ENCODE data around the gene C12orf42.

The C12orf42 gene

DNA sequence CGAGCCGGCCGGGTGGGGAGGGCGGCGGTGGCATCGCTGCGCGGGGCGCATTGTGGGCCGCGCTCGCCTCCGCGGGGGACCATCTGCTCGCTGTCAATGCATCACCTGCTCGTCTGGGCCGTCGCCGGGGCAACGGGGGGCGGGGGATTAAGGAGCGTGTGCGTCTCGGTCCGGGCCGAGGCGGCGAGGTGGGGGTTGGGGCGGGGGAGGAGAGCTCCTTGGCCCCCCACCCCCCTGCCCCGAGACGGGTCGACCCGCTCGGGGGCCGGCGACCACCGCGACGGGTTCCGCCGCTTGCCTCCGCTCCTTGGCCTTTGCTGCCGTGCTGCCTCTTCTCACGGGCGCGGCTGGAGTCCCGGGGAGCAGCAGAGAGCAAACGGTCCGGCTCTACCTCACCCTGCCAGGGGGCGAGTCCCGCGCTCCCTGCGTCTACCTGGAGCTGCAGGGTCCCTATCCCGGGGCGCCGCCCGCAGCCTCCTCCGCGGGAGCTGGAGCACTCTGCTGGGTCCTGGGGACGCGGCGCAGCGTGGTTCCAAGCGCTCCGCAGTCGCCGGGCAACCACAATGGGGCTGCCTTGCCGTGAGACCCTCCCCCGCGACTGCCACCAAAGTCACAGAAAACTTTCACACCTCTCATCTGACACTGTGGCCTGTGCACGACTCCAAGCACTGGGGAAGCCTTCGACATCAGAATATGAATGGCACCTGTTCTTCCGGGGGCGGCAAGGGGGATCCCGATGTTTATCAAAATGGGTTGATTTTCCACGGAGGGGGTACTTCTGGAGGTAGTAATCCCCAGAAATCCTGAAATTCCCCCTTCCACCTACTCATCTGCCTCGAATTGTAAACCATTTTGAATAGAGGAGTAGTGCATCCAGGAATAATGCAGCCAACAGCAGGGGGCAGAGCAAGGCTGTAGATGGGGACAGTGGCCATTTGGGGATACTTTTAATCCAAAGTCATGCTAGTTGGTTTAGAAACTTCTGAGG is at the start of gene C12orf42:
TSS of gene C12orf42 (minus strand) at position 500 of the 988 bp plus-strand sequence. CDS start 17,542 bp downstream, outside the sequence.
- peak; percentile 51 to 71 for DNase-seq

DNA sequence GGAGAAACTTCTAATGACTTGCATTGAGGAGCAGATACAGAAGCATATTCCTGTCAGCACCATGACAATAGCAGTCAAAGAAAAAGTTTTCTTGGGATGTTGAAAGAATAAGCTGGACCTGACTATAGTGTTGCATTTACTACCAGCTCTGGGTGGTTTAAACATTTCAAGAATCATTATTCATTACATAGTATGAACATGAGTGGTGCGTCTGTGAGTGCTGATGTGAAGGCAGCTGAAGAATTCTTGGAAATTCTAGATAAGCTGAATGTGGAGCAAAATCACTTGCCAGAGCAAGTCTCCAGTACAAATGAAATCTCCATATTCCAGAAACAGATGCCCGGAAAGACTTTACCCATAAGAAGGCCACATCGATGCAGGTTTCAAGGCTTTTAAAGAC is 46.3 kb upstream of the C12orf42 start:
- DNase-seq: no peak

DNA sequence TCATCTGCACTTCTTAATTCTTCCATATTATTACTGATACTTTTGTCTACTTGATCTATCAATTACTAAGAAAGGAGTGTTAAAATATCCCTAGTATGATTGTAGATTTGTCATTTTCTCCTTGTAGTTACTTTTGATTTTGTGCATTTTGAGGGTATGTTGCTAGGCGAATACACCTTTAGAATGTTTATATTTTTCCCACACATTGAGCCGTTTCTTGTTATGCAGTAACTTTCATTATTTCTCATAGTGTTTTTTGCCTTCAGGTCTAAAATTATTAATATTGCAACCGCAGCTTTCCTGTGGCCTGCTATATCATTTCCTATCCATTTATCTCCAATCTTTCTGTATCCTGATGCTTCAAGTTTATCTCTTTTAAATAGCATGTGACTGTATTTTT is 44.6 kb upstream of the C12orf42 start:
- DNase-seq: no peak

DNA sequence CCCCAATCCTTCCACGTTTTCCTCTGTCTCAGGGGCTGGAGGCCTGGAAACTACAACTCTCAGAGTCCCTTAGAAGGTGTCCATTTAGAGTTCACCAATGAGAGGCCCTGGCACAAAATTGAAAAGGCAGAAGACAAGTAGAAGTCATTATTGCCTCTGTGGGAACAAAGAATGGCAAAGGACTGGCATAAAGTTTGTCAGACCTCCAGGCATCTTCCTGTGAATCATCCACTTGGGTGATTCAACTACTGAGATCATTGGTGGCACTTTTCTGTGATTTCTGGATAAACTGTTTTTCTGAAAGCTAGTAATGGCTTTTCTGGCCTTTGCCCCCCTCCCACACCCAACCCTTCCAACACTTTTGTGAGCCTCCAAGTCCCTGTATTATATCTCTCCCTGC is 42.6 kb upstream of the C12orf42 start:
- no peak for DNase-seq

- DNase-seq: no peak
Observed at GRCh38 chr12:103530307-103531066, 34.7 kb upstream of the C12orf42 start.

DNA sequence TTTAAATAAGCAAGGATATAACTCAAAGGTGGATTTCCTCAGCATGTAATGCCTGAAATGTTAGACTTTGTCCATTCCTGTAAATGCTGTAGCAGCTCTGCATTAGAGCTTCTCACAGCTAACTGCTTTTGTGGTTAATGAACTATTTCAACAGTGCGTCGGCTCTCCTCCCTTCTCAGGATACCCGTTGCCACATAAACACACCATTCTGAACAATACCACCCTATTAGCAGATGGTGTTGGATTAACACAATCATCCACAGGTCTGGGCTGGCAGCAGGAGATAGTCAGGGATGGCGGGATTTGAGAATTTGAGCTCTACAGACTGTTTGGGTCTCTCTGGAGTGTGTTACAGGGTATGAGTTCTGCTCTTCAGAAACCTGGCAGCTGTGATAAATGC is 33.5 kb upstream of the C12orf42 start:
- no peak for DNase-seq

- DNase-seq: no peak
Observed at GRCh38 chr12:103524238-103524875, 28.6 kb upstream of the C12orf42 start.

DNA sequence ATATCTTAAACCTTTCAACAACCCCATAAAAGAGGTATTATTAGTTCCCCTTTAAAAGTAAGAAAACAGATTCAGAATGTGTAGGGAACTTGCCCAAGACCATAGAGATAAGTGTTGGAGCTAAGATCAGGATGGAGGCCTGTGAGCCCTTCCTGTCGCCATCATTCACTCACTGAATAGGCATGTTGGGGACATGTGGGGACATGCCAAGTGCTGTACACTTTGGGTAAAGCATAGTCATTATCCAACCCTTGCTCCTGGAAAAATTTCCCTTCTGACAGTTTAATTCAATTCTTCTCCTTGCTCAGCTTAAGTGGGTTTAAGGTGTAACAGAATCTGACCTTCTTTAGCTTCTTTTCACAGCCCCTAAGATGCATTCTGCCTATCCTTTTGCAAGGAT is 28.0 kb upstream of the C12orf42 start:
- DNase-seq: no peak

- DNase-seq: no peak
Observed at GRCh38 chr12:103520686-103521215, 25.0 kb upstream of the C12orf42 start.

DNA sequence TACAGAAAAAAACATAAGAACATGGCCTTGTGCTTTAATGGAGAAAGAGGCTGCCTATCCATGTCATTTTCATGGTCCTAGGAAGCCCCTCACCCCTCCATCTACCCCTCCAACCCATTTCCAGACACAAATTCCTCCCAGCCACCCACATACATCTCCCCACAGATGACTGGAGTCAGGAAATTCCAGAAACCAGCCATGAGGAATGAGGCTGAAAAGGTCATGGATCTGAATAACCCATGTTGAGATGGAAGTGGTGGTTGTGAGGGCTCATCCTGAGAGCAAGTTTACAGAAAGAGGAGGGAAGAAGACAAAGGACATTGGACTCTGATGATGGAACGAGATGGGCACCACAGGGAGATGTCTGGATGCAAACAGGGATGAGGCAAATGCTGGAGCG is 23.9 kb upstream of the C12orf42 start:
- DNase-seq: no peak

DNA sequence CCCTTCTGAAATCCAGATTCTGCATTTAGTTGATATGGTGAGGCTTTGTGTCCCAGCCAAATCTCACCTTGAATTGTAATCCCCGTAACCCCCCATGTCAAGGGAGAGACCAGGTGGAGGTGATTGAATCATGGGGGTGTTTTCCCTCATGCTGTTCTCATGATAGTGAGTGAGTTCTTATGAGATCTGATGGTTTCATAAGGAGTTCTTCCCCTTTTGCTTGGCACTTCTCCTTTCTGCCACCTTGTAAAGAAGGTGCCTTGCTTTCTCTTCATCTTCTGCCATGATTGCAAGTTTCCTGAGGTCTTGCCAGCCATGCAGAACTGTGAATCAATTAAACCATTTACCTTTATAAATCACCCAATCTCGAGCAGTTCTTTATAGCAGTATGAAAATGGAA is 23.1 kb upstream of the C12orf42 start:
- DNase-seq: no peak

DNA sequence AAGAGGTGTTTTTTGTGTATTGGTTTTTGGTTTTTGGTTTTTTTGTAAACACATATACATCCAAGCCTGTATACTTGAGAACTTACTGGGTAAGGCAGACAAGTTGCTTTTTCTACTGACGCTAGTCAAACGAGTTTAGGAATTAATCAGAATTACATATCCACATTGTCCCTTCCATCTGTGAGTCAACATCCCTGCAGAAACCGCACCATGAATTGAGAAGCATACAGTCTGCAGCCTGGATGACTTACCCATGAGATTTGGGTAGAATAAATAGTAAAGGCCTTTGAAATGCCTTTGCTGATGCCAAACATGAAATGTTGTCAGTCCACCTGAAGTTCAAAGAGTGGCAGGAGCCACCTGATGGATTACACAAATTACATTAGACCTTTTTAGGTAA is 21.4 kb upstream of the C12orf42 start:
- DNase-seq: no peak

GRCh38 chr12:103515341-103515740 is 19.6 kb upstream of the C12orf42 start:
- DNase-seq: no peak

- DNase-seq: no peak
Observed at GRCh38 chr12:103513875-103514274, 18.1 kb upstream of the C12orf42 start.

DNA sequence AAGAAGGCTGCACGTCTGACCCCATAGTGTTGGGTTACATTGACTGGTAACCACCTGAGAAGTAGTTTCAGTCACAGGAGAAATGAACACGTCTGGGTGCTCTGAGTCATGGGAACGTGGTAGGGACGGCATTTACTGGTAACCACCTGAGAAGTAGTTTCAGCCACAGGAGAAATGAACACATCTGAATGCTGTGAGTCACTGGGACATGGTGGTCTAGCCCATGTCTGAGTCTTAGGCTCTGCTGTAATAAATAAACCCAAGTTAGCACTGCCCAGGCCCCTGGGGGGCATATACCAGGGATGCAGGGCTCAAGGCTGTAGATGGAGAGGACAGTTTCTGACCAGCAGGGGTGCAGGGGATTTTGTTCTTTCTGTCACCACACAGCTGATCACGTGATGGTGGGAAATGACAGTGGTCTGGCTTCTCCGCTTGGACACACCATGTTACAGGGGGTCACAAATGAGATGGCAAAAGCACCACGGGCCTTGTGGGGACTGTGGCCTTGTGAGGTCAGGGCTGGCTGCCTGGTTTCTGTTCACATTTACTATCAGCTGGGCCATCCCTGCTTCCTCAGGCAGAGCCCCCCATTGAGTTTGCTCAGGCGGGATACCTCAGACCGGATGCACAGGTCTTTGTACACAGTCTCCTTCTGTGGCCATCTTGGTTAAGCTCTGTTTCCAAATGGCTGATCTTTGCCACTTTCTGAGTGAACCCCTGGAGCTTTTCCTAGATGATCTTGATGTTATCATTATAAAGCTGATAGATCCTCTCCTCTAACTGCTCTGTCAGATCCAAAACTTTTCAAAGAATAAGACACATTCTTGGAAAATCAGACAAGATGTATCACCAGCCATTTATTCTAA is 9.8 kb upstream of the C12orf42 start:
- peak; percentile 23 to 40 for DNase-seq

DNA sequence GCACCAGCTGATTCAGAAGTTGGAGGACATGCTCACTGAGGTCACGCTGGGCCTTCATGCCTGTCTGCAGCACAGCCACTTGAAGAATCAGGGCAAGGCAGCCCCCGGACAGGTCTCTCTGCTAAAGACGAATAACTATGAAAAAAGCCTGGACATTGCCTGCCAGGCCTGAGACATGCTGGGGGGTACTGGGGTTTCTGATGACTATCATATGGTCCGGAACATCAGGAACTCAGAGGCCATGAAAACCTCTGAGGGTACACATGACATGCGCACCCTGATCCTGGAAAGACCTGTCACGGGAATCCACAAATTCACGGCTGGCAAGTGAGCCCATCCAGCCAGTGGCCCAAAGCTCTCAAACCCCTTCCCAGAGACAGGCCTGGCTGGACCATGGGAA is 8.8 kb upstream of the C12orf42 start:
- DNase-seq: no peak

DNA sequence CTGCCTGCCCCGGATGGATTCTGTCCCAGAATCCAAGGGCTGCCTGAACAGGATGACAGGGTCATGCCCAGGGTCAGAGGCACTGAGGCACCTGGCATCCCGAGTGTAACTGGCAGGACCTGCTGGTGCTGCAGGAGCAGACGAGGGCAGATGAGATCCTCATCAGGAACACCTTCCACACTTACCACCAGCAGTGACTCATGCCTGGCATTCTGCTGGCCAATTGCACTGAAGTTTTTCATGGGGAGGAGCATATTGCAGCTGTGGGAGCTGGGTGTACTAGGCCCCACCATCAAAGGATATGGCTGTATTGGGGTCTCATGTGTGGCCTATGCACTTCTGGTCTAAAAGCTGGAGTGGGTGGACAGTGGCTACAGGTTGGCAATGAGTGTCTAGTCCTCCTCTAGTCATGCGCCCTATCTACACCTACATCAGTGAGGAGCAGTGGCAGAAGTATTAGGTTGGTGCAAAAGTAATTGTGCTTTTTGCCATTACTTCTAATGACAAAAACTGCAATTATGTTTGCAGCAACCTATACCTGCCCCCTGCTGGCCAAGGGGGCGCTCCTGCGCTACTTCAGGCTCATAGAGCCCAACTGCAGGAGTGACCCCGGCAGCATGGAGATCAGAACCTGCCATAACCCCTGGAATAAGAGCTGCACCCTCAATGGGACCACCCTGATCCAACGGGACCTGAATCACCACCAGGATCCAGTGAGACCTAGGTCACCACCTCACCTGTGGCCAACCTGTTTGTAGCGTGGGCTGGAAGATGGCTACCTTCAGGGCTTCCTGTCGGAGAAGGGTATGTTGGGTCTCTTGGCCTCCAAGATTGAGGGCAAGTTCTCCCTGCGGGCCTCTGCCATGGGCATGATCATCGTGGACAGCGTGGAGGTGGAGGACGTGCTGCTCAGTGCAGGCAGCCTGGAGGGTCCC is 8.0 kb upstream of the C12orf42 start:
- DNase-seq: peak; percentile 36 to 47

DNA sequence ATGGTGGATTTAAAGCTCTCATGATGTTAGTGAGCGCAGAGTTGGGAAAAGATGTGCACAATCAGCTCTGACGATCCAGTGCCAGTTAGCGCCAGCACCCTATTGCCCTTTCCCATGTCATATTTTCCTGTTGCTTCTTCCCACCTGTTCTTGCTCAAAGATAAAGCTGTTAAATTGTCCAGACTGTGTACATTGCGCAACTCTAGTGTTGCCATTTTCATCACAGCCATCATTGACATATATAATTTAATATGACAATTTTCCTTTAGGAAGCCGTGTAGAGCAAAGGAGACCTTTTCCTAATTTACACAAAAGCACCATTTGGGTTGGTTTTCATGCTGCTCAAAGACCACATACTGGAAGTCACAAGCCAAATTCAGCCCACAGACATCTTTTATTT is 5.7 kb upstream of the C12orf42 start:
- no peak for DNase-seq

GRCh38 chr12:103499571-103499970 is 3.8 kb upstream of the C12orf42 start:
- DNase-seq: no peak

DNA sequence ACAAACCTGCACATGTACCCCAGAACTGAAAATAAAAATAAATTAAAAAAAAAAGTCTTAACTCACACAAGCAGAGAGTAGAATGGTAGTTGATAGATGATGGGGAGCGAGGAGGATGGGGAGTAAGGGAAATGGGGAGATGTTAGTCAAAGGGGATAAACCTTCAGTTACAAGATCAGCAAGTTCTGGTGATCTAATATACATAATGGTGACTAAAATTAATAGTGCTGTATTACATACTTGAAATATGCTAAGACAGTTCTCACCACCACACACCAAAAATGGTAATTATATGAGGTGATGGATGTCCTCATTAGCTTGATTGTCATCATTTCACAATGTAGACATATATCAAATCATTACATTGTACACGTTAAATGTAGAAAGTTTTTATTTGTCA is 3.2 kb upstream of the C12orf42 start:
- DNase-seq: no peak
